Nephron progenitor cell (in vitro differentiated cells): Measurements from ENCODE around the gene PCDHGA8.
"Not testable (repeated sequence)": the region's sequence is repeated elsewhere in the genome, so short reads cannot be mapped to it uniquely, and the experiment has no call there.

Source experiments
- DNase-seq: peaks from one replicate; pipeline ENCODE4 v3.0.0; 2021
- H3K27ac Mint-ChIP-seq: 2 replicates; pipeline ENCODE4 v1.8.0; 2021; ENCODE audit warnings: mild to moderate bottlenecking, moderate library complexity, mixed read lengths
- H3K27me3 Mint-ChIP-seq: 2 replicates; pipeline ENCODE4 v1.8.0; 2021; ENCODE audit warnings: mild to moderate bottlenecking, low read depth, mixed read lengths; ENCODE audit not compliant: poor library complexity
- H3K36me3 Mint-ChIP-seq: 2 replicates; pipeline ENCODE4 v1.8.0; 2021; ENCODE audit warnings: low read depth, mixed read lengths
- H3K4me1 Mint-ChIP-seq: 2 replicates; pipeline ENCODE4 v1.8.0; 2021; ENCODE audit warnings: mixed read lengths
- H3K4me3 Mint-ChIP-seq: 2 replicates; pipeline ENCODE4 v1.8.0; 2021; ENCODE audit warnings: mild to moderate bottlenecking, moderate library complexity, mixed read lengths
- H3K9me3 Mint-ChIP-seq: 2 replicates; pipeline ENCODE4 v1.8.0; 2021; ENCODE audit warnings: mild to moderate bottlenecking, moderate library complexity, mixed read lengths
- TF ChIP-seq, protein P1 (sequence below): fragments of 200-600 bp; sonication (generic); IDR thresholded peaks from 2 replicates; pipeline ENCODE4 v1.5.0; 2021; ENCODE audit warnings: antibody characterized with exemption

PCDHGA8 gene

DNA sequence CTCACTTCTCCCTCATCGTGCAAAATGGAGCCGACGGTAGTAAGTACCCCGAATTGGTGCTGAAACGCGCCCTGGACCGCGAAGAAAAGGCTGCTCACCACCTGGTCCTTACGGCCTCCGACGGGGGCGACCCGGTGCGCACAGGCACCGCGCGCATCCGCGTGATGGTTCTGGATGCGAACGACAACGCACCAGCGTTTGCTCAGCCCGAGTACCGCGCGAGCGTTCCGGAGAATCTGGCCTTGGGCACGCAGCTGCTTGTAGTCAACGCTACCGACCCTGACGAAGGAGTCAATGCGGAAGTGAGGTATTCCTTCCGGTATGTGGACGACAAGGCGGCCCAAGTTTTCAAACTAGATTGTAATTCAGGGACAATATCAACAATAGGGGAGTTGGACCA lies 38.9 kb downstream of the PCDHGA8 start:
- H3K4me1 Mint-ChIP-seq = no peaks in the 10 kb centered on the region
- H3K27me3 Mint-ChIP-seq = no peaks in the 10 kb centered on the region
- TF ChIP-seq, protein P1, sequence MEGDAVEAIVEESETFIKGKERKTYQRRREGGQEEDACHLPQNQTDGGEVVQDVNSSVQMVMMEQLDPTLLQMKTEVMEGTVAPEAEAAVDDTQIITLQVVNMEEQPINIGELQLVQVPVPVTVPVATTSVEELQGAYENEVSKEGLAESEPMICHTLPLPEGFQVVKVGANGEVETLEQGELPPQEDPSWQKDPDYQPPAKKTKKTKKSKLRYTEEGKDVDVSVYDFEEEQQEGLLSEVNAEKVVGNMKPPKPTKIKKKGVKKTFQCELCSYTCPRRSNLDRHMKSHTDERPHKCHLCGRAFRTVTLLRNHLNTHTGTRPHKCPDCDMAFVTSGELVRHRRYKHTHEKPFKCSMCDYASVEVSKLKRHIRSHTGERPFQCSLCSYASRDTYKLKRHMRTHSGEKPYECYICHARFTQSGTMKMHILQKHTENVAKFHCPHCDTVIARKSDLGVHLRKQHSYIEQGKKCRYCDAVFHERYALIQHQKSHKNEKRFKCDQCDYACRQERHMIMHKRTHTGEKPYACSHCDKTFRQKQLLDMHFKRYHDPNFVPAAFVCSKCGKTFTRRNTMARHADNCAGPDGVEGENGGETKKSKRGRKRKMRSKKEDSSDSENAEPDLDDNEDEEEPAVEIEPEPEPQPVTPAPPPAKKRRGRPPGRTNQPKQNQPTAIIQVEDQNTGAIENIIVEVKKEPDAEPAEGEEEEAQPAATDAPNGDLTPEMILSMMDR = no peak
- DNase-seq = no peak
- peaks cover 99% of the 10 kb centered on the region for H3K36me3 Mint-ChIP-seq
- peaks cover 100% of the 10 kb centered on the region for H3K9me3 Mint-ChIP-seq
- no peak overlapping the region for H3K4me3 Mint-ChIP-seq
- no peak overlapping the region for H3K27ac Mint-ChIP-seq

DNA sequence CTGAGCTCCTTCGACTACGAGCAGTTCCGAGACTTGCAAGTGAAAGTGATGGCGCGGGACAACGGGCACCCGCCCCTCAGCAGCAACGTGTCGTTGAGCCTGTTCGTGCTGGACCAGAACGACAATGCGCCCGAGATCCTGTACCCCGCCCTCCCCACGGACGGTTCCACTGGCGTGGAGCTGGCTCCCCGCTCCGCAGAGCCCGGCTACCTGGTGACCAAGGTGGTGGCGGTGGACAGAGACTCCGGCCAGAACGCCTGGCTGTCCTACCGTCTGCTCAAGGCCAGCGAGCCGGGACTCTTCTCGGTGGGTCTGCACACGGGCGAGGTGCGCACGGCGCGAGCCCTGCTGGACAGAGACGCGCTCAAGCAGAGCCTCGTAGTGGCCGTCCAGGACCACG lies 39.9 kb downstream of the PCDHGA8 start:
- DNase-seq, H3K27me3 Mint-ChIP-seq, H3K27ac Mint-ChIP-seq, H3K4me1 Mint-ChIP-seq, H3K4me3 Mint-ChIP-seq: not testable (repeated sequence)
- Mint-ChIP-seq H3K36me3 (peaks cover 99% of the 10 kb centered on the region), H3K9me3 (peaks cover 100% of the 10 kb centered on the region)

DNA sequence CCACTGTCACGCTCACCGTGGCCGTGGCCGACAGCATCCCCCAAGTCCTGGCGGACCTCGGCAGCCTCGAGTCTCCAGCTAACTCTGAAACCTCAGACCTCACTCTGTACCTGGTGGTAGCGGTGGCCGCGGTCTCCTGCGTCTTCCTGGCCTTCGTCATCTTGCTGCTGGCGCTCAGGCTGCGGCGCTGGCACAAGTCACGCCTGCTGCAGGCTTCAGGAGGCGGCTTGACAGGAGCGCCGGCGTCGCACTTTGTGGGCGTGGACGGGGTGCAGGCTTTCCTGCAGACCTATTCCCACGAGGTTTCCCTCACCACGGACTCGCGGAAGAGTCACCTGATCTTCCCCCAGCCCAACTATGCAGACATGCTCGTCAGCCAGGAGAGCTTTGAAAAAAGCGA lies 40.3 kb downstream of the PCDHGA8 start:
- not testable (repeated sequence) for H3K4me1 Mint-ChIP-seq, H3K27ac Mint-ChIP-seq, DNase-seq, H3K4me3 Mint-ChIP-seq, H3K27me3 Mint-ChIP-seq
- H3K9me3 Mint-ChIP-seq = peaks cover 100% of the 10 kb centered on the region
- peaks cover 99% of the 10 kb centered on the region for H3K36me3 Mint-ChIP-seq

DNA sequence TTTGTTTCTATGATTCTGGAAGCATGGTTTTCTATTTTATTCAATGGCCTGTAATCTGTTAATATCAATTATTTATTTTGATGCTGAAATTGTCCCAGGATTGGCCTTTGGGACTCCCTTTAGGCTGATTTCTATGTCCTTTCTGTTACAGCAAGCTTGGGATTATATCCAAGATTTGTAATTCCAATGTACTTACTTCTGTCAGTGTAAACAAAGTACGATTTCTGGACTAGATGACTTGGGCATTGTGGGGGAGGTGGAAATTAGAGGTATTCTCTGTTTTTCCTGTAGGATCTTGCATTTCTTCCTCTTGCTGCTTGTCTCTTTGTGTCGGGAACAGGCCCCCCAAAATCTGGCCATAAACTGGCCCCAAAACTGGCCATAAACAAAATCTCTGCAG lies 41.6 kb downstream of the PCDHGA8 start:
- TF ChIP-seq, protein P1 = no peak
- H3K4me1 Mint-ChIP-seq = no peaks in the 10 kb centered on the region
- peaks cover 95% of the 10 kb centered on the region for H3K9me3 Mint-ChIP-seq
- H3K27me3 Mint-ChIP-seq = no peaks in the 10 kb centered on the region
- H3K36me3 Mint-ChIP-seq = peaks cover 94% of the 10 kb centered on the region
- no peak overlapping the region for H3K27ac Mint-ChIP-seq
- no peak overlapping the region for H3K4me3 Mint-ChIP-seq
- DNase-seq = no peak

DNA sequence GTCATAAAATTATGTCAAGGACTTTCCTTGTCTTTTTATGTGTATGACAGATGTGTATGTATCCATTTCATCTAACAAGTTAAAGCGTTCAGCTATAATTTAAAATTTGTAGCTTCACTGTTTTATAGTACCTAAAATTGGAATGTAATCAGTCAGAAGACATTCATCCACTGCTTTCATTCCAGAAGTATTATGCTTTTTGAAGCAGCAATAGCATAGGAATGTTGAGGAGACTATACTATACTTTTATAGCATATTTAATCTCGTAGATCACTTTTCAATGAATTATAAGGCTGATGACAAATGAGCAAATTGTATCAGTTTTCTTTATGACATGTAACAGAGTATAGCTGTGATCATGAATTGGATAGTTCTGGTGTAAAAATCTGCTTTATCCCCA lies 44.8 kb downstream of the PCDHGA8 start:
- no peak for DNase-seq
- H3K27ac Mint-ChIP-seq = no peak overlapping the region
- TF ChIP-seq, protein P1 = no peak
- no peak overlapping the region for H3K4me3 Mint-ChIP-seq
- H3K9me3 Mint-ChIP-seq = peaks cover 93% of the 10 kb centered on the region
- H3K4me1 Mint-ChIP-seq = no peaks in the 10 kb centered on the region
- peaks cover 93% of the 10 kb centered on the region for H3K36me3 Mint-ChIP-seq
- H3K27me3 Mint-ChIP-seq = no peaks in the 10 kb centered on the region

DNA sequence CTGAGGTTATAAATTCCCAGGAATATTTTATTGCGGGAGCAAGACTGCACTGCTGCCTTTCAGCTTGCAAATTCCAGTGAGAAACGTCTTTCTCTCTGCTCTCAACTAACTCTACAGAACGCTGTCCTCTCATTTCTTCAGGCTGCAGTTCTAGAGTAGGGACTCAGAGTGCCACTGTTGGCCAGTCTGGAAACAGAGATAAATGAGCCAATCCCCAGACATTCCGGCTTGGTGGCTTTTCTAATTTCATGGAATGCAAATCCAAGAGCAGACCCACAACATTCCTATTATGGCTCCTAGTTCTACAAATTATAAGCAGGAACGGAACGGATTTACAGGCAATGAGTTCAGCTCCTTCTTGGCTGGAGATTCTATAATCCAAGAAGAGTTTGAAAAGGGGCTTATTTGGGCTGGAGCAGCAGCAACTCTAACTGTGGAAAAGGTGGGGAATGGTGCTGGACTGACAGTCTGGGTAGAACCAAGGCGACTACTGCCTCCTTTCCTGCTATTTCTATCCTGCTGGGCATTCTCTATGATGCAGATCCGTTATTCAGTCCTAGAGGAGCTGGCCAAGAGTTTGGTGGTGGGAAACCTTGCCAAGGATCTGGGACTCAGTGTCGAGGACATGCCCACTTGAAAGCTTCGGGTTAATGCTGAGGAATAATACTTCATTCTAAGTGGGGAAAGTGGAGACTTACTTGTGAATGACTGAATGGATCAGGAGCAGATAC lies 47.1 kb downstream of the PCDHGA8 start:
- Mint-ChIP-seq H3K27ac (no peak overlapping the region), H3K36me3 (peaks cover 92% of the 10 kb centered on the region), H3K9me3 (peaks cover 90% of the 10 kb centered on the region), H3K27me3 (no peaks in the 10 kb centered on the region), H3K4me3 (no peak overlapping the region), H3K4me1 (no peaks in the 10 kb centered on the region)
- TF ChIP-seq, protein P1 = no peak
- no peak for DNase-seq

DNA sequence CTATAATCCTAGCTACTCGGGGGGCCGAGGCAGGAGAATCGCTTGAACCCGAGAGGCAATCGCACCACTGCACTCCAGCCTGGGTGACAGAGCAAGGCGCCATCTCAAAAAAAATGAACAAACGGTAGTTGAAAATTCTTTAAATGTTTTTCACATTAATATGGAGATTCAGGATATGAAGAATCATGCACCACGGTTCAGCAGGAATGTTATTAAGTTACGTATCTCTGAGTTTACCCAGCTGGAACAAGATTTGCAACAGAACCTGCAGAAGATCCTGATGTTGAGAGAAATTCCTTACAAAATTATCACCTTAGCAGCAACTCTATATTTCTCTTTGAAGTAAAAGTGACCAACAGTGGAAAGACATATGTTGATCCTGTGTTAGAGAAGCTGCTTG lies 47.9 kb downstream of the PCDHGA8 start:
- Mint-ChIP-seq H3K27me3 (no peaks in the 10 kb centered on the region), H3K4me3 (no peak overlapping the region), H3K4me1 (no peaks in the 10 kb centered on the region), H3K9me3 (peaks cover 89% of the 10 kb centered on the region), H3K36me3 (peaks cover 92% of the 10 kb centered on the region), H3K27ac (no peak overlapping the region)
- TF ChIP-seq, protein P1 = no peak
- no peak for DNase-seq
